Vagina (tissue), 2 donors: ENCODE measurements around the gene BTNL2. TPM values are rescaled to one million over a fixed set of nuclear protein-coding genes. Genes with fewer than 3 reads are reported as not detected.

ENCODE experiments used
- DNase-seq, 2 donors: peaks; one replicate each; pipeline ENCODE4 v3.0.0-alpha.2; 2017; ENCODE audit errors: extremely low spot score in 2 of 2
- H3K27ac ChIP-seq: fragments of 200-600 bp; sonication (generic); one replicate; pipeline ENCODE4 v1.5.1; 2019
- H3K27me3 ChIP-seq: fragments of 200-600 bp; sonication (generic); one replicate; pipeline ENCODE4 v1.5.1; 2019
- H3K36me3 ChIP-seq, 2 donors: fragments of 200-600 bp; sonication (generic); one replicate each; pipeline ENCODE4 v1.5.1; 2017 to 2019
- H3K4me1 ChIP-seq: fragments of 200-600 bp; sonication (generic); one replicate; pipeline ENCODE4 v1.5.1; 2019
- H3K4me3 ChIP-seq, 2 donors: fragments of 200-600 bp; sonication (generic); 1 replicate in 1 of 2; 2 replicates in 1 of 2; pipeline ENCODE4 v1.5.1; 2016 to 2019
- H3K9me3 ChIP-seq: fragments of 200-600 bp; sonication (generic); one replicate; pipeline ENCODE4 v1.5.1; 2019
- POLR2A ChIP-seq, 2 donors: fragments of 450-650 bp; IDR thresholded peaks; one replicate each; pipeline ENCODE4 v1.6.1; 2017; ENCODE audit warnings: antibody characterized with exemption in 2 of 2, mild to moderate bottlenecking in 2 of 2, moderate library complexity in 2 of 2
- POLR2AphosphoS5 ChIP-seq, 2 donors: sonication (generic); formaldehyde crosslinking; IDR thresholded peaks; one replicate each; pipeline ENCODE4 v1.9.0; 2017; ENCODE audit warnings: antibody characterized with exemption in 2 of 2, mild to moderate bottlenecking in 2 of 2, low read depth in 1 of 2; ENCODE audit not compliant: insufficient read depth in 1 of 2
- intact Hi-C: fragments of 100-400 bp; cut with DNase I; formaldehyde crosslinking; loops from one replicate; pipeline ENCODE4 v1.15.1; 2023
- total RNA-seq: library from RNA; depleted of rRNA; stranded (reverse); fragments of >200 nt; gene quantifications from one replicate; pipeline ENCODE4 v1.2.3, GENCODE V29; 2016
- TF ChIP-seq, protein P1 (sequence below), 3 experiments: fragments of 450-650 bp in 2 of 3; fragments of 200-600 bp in 1 of 3; sonication (generic) in 1 of 3; IDR thresholded peaks; one replicate each; pipeline ENCODE4 v1.5.1; 2017 to 2019; ENCODE audit warnings: antibody characterized with exemption in 3 of 3, mild to moderate bottlenecking in 2 of 3, moderate library complexity in 2 of 3

Gene BTNL2
- total RNA-seq, 1 donor from 2014 or later, result not detected

- intact Hi-C loops, result no loop called here
- H3K27ac ChIP-seq, result no peak overlapping the region
- H3K36me3 ChIP-seq, result no peaks in the 10 kb centered on the region
- H3K4me1 ChIP-seq, result no peaks in the 10 kb centered on the region
- TF ChIP-seq, protein P1, sequence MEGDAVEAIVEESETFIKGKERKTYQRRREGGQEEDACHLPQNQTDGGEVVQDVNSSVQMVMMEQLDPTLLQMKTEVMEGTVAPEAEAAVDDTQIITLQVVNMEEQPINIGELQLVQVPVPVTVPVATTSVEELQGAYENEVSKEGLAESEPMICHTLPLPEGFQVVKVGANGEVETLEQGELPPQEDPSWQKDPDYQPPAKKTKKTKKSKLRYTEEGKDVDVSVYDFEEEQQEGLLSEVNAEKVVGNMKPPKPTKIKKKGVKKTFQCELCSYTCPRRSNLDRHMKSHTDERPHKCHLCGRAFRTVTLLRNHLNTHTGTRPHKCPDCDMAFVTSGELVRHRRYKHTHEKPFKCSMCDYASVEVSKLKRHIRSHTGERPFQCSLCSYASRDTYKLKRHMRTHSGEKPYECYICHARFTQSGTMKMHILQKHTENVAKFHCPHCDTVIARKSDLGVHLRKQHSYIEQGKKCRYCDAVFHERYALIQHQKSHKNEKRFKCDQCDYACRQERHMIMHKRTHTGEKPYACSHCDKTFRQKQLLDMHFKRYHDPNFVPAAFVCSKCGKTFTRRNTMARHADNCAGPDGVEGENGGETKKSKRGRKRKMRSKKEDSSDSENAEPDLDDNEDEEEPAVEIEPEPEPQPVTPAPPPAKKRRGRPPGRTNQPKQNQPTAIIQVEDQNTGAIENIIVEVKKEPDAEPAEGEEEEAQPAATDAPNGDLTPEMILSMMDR (IDR thresholded peaks at IDR 0.05), result no peak
- no peak for TF ChIP-seq POLR2AphosphoS5 (IDR thresholded peaks at IDR 0.05; ENCODE audit: insufficient read depth in 1 of 2, low read depth in 1 of 2)
- no peak for TF ChIP-seq POLR2A (IDR thresholded peaks at IDR 0.05)
- H3K4me3 ChIP-seq, result no peak overlapping the region
- no peaks in the 10 kb centered on the region for H3K9me3 ChIP-seq
- no peak for DNase-seq
- H3K27me3 ChIP-seq, result no peaks in the 10 kb centered on the region
Observed at GRCh38 chr6:32387589-32388340, 19.2 kb downstream of the BTNL2 start.

DNA sequence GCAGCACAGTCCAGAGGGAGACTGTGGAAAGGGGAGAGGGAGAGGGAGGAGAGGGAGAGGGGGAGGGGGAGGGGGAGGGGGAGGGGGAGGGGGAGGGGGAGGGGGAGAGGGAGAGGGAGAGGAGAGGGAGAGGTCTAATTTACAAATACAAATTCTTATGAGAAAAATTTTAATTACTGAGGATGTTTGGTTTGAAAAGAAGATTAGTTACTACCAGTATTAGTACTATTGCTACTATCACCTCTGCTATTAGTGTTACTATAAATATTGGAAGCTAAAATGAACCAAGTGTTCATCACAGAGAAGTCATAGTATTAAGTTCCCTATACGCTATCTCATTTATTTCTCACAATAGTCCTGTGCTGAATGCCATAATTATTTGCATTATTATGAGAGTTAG is 20.9 kb downstream of the BTNL2 start:
- Histone ChIP-seq H3K27me3 (no peaks in the 10 kb centered on the region), H3K36me3 (no peaks in the 10 kb centered on the region), H3K9me3 (no peaks in the 10 kb centered on the region), H3K27ac (no peak overlapping the region), H3K4me1 (no peaks in the 10 kb centered on the region), H3K4me3 (no peak overlapping the region)
- DNase-seq, result no peak
- intact Hi-C loops, result no loop called here
- TF ChIP-seq POLR2AphosphoS5 (IDR thresholded peaks at IDR 0.05; ENCODE audit: insufficient read depth in 1 of 2, low read depth in 1 of 2) (no peak), POLR2A (IDR thresholded peaks at IDR 0.05) (no peak)
- TF ChIP-seq, protein P1 (IDR thresholded peaks at IDR 0.05), result no peak

DNA sequence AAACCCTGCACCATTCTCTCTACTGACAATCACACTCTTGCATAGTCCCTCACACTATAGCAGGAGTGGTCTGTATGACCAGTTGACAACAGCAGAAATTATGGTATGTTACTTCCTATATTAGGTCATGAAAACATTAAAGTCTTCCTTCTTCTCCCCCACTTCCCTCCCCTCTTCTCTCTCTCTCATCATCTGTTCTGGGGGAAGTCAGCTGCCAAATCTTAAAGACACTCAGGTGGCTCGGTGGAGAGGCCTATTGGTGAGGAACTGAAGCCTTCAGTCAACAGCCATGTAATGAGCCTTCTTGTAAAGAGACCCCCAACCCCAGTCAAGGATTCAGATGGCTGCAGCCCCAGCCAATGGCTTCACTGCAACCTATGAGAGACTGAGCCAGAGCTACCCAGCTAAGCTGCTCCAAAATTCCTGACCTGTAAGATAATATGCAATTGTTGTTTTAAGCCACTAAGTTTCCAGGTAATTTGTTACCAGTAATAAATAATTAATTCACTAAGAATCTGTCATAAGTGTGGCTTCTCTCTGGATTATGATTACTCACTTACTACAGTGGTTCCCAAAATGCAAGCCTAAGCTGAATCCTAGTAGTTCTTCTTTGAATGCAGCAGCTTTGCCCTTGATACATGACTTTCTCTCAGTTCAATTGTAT is 24.1 kb downstream of the BTNL2 start:
- H3K9me3 ChIP-seq, result no peaks in the 10 kb centered on the region
- no peaks in the 10 kb centered on the region for H3K36me3 ChIP-seq
- H3K4me3 ChIP-seq, result no peak overlapping the region
- H3K4me1 ChIP-seq, result no peaks in the 10 kb centered on the region
- no peak for DNase-seq
- intact Hi-C loops, result no loop called here
- H3K27me3 ChIP-seq, result no peaks in the 10 kb centered on the region
- TF ChIP-seq POLR2AphosphoS5 (IDR thresholded peaks at IDR 0.05; ENCODE audit: insufficient read depth in 1 of 2, low read depth in 1 of 2) (no peak), POLR2A (IDR thresholded peaks at IDR 0.05) (no peak)
- TF ChIP-seq, protein P1 (IDR thresholded peaks at IDR 0.05), result no peak
- no peak overlapping the region for H3K27ac ChIP-seq

DNA sequence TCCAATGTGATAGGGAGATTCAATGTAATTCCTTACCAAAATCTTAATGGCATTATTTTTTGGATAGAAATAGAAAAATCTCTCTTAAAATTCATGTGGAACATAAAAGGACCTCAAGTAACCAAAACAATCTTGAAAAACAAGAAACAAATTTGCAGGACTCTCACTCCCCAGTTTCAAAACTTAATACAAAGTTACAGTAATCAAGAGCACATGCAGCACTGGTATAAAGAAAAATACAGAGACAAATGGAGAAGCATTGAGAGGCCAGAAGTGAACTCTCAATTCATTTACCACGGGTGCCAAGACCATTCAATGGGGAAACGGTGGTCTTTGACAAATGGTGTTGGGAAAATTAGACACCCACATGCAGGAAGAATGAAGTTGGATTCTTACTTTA is 27.4 kb downstream of the BTNL2 start:
- DNase-seq, result no peak
- Histone ChIP-seq H3K27ac (no peak overlapping the region), H3K27me3 (no peaks in the 10 kb centered on the region), H3K4me3 (no peak overlapping the region), H3K9me3 (no peaks in the 10 kb centered on the region), H3K4me1 (no peaks in the 10 kb centered on the region), H3K36me3 (no peaks in the 10 kb centered on the region)
- intact Hi-C loops, result no loop called here
- TF ChIP-seq POLR2AphosphoS5 (IDR thresholded peaks at IDR 0.05; ENCODE audit: insufficient read depth in 1 of 2, low read depth in 1 of 2) (no peak), POLR2A (IDR thresholded peaks at IDR 0.05) (no peak)
- TF ChIP-seq, protein P1 (IDR thresholded peaks at IDR 0.05), result no peak
